Heart right ventricle (tissue), 16 donors: ENCODE data around the gene AGAP1. TPM values are rescaled to one million over a fixed set of nuclear protein-coding genes. Genes with fewer than 3 reads are reported as not detected.

Experiments used
- ATAC-seq, 8 donors: fragments of 200-7000 bp; cut with Tn5 transposase; one replicate each; pipeline ENCODE4 v1.9.1; 2020; ENCODE audit warnings: mild to moderate bottlenecking in 8 of 8, moderate library complexity in 8 of 8, moderate number of reproducible peaks in 1 of 8
- DNase-seq, 2 donors: peaks; one replicate each; pipeline ENCODE4 v3.0.0-alpha.2; 2020
- H3K27ac ChIP-seq, 10 donors: fragments of 200-600 bp; sonication (generic) in 2 of 10; one replicate each; pipeline versions ENCODE4 v1.5.0 to v1.8.0; 2020 to 2022; ENCODE audit warnings: mild to moderate bottlenecking in 3 of 10
- H3K27me3 ChIP-seq, 7 donors: fragments of 200-600 bp; one replicate each; pipeline ENCODE4 v1.8.0; 2021 to 2022; ENCODE audit warnings: mild to moderate bottlenecking in 2 of 7
- H3K36me3 ChIP-seq, 9 donors: fragments of 200-600 bp; sonication (generic) in 1 of 9; one replicate each; pipeline versions ENCODE4 v1.5.0 to v1.8.0; 2020 to 2022; ENCODE audit warnings: mild to moderate bottlenecking in 2 of 9
- H3K4me1 ChIP-seq, 9 donors: fragments of 200-600 bp; sonication (generic) in 1 of 9; one replicate each; pipeline versions ENCODE4 v1.5.0 to v1.8.0; 2020 to 2022; ENCODE audit warnings: mild to moderate bottlenecking in 4 of 9
- H3K4me3 ChIP-seq, 10 donors: fragments of 200-600 bp; sonication (generic) in 2 of 10; one replicate each; pipeline versions ENCODE4 v1.5.0 to v1.8.0; 2020 to 2022; ENCODE audit warnings: mild to moderate bottlenecking in 7 of 10, moderate library complexity in 2 of 10
- H3K9me3 ChIP-seq, 11 donors: fragments of 200-600 bp in 10 of 11; sonication (generic) in 2 of 11; one replicate each; pipeline versions ENCODE4 v1.5.0 to v1.8.0; 2013 to 2022; ENCODE audit warnings: mild to moderate bottlenecking in 2 of 11, control low read depth in 1 of 11, moderate library complexity in 1 of 11
- WGBS, 2 donors: extraction: QIAGEN DNeasy Blood & Tissue Kit; methylation state at CpG; one replicate each; pipeline ENCODE4 v1.1.7; 2013; ENCODE audit warnings: inconsistent platforms in 1 of 2; 5-methylcytosine and 5-hydroxymethylcytosine counted together
- intact Hi-C, 10 donors: fragments of 100-400 bp; cut with DNase I; formaldehyde crosslinking; loops; one replicate each; pipeline versions ENCODE4 v1.11.1 to v1.14.2; 2022
- polyA plus RNA-seq, 2 donors: library from polyadenylated mRNA; stranded (reverse); fragments of 200-250 nt; gene quantifications; one replicate each; pipeline ENCODE4 v1.2.3, GENCODE V29; 2013
- total RNA-seq, 10 donors: library from RNA; stranded (reverse); fragmentation: NEBNext Ultra II Directional in 3 of 10; extraction: Animal tissue kit (Norgen Biotek cat#: 25700) in 3 of 10; gene quantifications; one replicate each; pipeline versions ENCODE4 v1.2.1 to v1.2.4, GENCODE V29; 2021 to 2023
- TF ChIP-seq, protein P1 (sequence below), 9 donors: fragments of 200-600 bp; sonication (generic) in 2 of 9; IDR thresholded peaks; one replicate each; pipeline versions ENCODE4 v1.5.0 to v1.8.0; 2021 to 2022; ENCODE audit warnings: antibody characterized with exemption in 9 of 9, mild to moderate bottlenecking in 5 of 9, moderate library complexity in 1 of 9
- donor health status: Arrhythmogenic right ventricular cardiomyopathy.
- donor health status: ischemic (EF 13 %, LVEDD 7.1; RV severe dilation, severe dysfunction).
- donor health status: healthy with polysubstance abuse.
- donor health status: DM: no; HTN: yes; CAD: no.
- donor health status: DM: no; HTN: no; CAD: no.
- donor health status: ischemic (EF 25% LVEDD 6.9; RV normal size, moderate dysfunction).
- donor health status: ischemic (EF 25% LVEDD 5.7; RV mildly dilated, moderate dysfunction).
- donor health status: healthy.
- donor health status: DM: yes; HTN: yes; CAD: no.
- donor health status: Ischemic cardiomyopathy.
- donor health status: ischemic (EF 35%, LVEDD 5.7; RV mildly dilated, moderate dysfunction).
- donor health status: nonischemic (EF 11% LVEDD 7.7; RV severe dilation, severe dysfunction).
- donor health status: DM: yes; HTN: yes; CAD: no.
- donor health status: PGD.
- donor health status: ischemic (EF 29% LVEDD 5.4; RV normal size, mild dysfunction).
- donor health status: nonischemic (EF 23%, LVEDD 6.1; RV moderate dilation, normal function).

The AGAP1 gene
- total and polyA plus RNA-seq, 12 donors = 3.5 to 29.2 (median 19.4) TPM

DNA sequence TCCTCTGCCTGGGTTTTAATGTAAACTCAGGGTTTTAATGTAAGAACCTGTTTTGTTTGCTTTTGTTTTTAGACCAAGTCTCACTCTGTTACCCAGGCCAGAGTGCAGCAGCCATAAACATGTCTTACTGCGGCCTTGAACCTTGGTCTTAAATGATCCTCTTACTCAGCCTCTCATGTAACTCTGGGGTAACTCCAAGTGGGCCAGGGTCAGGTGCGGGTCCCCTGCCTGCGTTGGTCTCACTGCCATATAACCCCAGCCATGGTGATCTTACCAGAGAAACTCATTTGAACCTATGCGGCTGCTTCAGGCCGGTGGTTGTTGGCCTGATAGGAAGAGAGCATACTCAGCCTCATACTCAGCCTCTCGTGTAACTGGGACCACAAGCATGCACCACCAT is 89.3 kb downstream of the AGAP1 start:
- WGBS, 2 donors = 97% methylated on average over 6 of the region's 6 CpGs

DNA sequence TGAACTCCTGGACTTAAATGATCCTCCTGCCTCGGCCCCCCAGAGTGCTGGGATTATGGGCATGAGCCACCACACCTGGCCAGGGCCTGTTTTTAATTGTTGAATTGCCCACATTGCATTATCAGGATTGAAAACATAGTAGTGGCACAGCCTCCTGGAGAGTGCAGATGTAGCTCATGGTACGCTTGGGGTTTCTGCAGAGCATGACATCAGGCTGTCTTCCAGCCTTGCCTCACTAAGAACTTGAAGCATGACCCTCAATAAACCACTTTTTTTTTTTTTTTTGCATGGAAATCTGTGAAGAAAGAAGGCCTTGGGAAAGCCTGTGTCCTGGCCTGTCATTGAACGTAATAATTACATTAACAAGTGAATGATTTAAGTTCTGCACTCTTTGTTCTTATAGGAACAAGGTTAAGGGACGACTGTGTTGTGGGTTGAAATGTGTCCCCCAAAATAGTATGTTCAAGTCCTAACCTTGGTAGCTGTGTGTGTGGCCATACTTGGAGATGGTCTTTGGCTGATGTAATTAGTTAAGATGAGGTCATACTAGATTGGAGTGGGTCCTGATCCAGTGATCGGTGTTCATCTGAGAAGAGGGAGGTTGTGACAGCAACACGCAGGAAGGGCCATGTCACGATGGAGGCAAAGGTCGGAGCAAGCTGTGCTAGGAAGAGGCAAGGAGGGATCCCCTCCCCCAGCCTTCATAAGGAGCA is 90.2 kb downstream of the AGAP1 start:
- Histone ChIP-seq H3K36me3 (no peaks in the 10 kb centered on the region), H3K27me3 (no peaks in the 10 kb centered on the region), H3K4me3 (no peak overlapping the region), H3K4me1 (peaks cover 0 to 15% (median 2%) of the 10 kb centered on the region in 9 donors), H3K27ac (no peak overlapping the region), H3K9me3 (no peaks in the 10 kb centered on the region)
- WGBS, 2 donors = 84 to 88% methylated on average over 8 of the region's 8 CpGs
- TF ChIP-seq, protein P1, sequence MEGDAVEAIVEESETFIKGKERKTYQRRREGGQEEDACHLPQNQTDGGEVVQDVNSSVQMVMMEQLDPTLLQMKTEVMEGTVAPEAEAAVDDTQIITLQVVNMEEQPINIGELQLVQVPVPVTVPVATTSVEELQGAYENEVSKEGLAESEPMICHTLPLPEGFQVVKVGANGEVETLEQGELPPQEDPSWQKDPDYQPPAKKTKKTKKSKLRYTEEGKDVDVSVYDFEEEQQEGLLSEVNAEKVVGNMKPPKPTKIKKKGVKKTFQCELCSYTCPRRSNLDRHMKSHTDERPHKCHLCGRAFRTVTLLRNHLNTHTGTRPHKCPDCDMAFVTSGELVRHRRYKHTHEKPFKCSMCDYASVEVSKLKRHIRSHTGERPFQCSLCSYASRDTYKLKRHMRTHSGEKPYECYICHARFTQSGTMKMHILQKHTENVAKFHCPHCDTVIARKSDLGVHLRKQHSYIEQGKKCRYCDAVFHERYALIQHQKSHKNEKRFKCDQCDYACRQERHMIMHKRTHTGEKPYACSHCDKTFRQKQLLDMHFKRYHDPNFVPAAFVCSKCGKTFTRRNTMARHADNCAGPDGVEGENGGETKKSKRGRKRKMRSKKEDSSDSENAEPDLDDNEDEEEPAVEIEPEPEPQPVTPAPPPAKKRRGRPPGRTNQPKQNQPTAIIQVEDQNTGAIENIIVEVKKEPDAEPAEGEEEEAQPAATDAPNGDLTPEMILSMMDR (IDR thresholded peaks at IDR 0.05) = no peak
- ATAC-seq = no peak
- intact Hi-C loops = loop anchor here in 2 of 10 donors (10.0 kb wide), 2 partner anchors 79 to 159 kb away; no protein-coding TSS in a partner anchor
- DNase-seq = no peak

More for the DNA sequence above, 89.3 kb downstream of the AGAP1 start:
- Histone ChIP-seq H3K27ac (no peak overlapping the region), H3K36me3 (no peaks in the 10 kb centered on the region), H3K27me3 (no peaks in the 10 kb centered on the region), H3K4me1 (peaks cover 0 to 9% (median 0%) of the 10 kb centered on the region in 9 donors), H3K9me3 (no peaks in the 10 kb centered on the region), H3K4me3 (no peak overlapping the region)
- TF ChIP-seq, protein P1 (IDR thresholded peaks at IDR 0.05) = no peak
- intact Hi-C loops = loop anchor here in 2 of 10 donors (10.0 kb wide), 2 partner anchors 78 to 158 kb away; no protein-coding TSS in a partner anchor
- ATAC-seq = no peak
- no peak for DNase-seq

DNA sequence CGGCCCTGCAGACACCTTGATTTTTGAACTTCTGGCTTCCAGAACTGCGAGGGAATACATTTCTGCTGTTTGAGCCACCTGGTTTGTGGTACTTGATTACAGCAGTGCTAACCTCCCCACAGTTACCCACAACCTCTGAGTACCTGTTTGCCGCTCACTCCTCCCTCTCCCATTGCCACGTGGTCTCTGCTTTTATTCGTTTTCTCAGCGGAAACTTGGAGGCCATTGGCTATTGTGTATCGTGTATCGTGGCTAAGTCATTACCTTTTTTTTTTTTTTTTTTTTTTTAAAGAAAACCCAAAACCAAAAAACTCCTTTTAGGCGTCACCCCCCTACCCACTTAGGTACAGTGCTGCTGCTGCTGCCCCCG is 90.8 kb downstream of the AGAP1 start:
- no peak overlapping the region for H3K4me3 ChIP-seq
- DNase-seq = no peak
- no peaks in the 10 kb centered on the region for H3K9me3 ChIP-seq
- no peaks in the 10 kb centered on the region for H3K27me3 ChIP-seq
- intact Hi-C loops = loop anchor here in 2 of 10 donors (10.0 kb wide), 2 partner anchors 80 to 160 kb away; no protein-coding TSS in a partner anchor
- H3K36me3 ChIP-seq = no peaks in the 10 kb centered on the region
- TF ChIP-seq, protein P1 (IDR thresholded peaks at IDR 0.05) = no peak
- no peak overlapping the region for H3K27ac ChIP-seq
- peaks cover 0 to 18% (median 2%) of the 10 kb centered on the region in 9 donors for H3K4me1 ChIP-seq
- no peak for ATAC-seq
- WGBS, 2 donors = 89 to 90% methylated on average over 10 of the region's 10 CpGs

DNA sequence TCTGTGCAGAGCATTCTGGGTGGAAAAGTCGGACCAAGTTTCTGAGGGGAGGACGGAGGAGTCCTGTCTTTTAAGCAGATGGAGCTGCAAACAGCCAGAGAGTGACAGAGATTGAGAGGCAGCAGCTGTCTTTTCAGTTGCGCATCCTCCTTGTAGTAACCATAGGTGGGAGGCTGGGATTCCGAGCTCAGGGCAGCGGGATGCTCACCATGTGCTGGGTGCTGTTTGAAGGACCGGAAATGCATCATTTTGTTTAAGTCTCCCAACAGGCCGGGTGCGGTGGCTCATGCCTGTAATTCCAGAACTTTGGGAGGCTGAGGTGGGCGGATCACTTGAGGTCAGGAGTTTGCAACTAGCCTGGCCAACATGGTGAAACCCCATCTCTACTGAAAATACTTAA is 93.4 kb downstream of the AGAP1 start:
- intact Hi-C loops = loop anchor here in 2 of 10 donors (10.0 kb wide), 2 partner anchors 82 to 162 kb away; no protein-coding TSS in a partner anchor
- Histone ChIP-seq H3K36me3 (no peaks in the 10 kb centered on the region), H3K4me3 (no peak overlapping the region), H3K9me3 (no peaks in the 10 kb centered on the region), H3K27ac (no peak overlapping the region), H3K27me3 (no peaks in the 10 kb centered on the region), H3K4me1 (peaks cover 0 to 18% (median 2%) of the 10 kb centered on the region in 9 donors)
- TF ChIP-seq, protein P1 (IDR thresholded peaks at IDR 0.05) = no peak
- DNase-seq (no peak), ATAC-seq (no peak)
- WGBS, 2 donors = 94 to 96% methylated on average over 9 of the region's 9 CpGs
